Psoas muscle (tissue), 8 donors: ENCODE data around the gene FBXW7. TPM values are rescaled to one million over a fixed set of nuclear protein-coding genes. Genes with fewer than 3 reads are reported as not detected.

Source experiments
- ATAC-seq, 4 donors: fragments of 200-7000 bp; cut with Tn5 transposase; one replicate each; pipeline ENCODE4 v1.9.1; 2020; ENCODE audit warnings: moderate library complexity in 3 of 4, mild to moderate bottlenecking in 2 of 4
- DNase-seq, 2 donors: peaks; one replicate each; pipeline ENCODE4 v3.0.0-alpha.2; 2020
- H3K27ac ChIP-seq: fragments of 200-600 bp; one replicate; pipeline ENCODE4 v1.8.0; 2022
- H3K27me3 ChIP-seq, 3 donors: fragments of 200-600 bp in 1 of 3; one replicate each; pipeline versions ENCODE4 v1.6.1 to v1.8.0; 2013 to 2022; ENCODE audit warnings: low read length in 2 of 3, mild to moderate bottlenecking in 2 of 3, moderate library complexity in 1 of 3; ENCODE audit not compliant: insufficient read depth in 3 of 3
- H3K36me3 ChIP-seq, 2 donors: fragments of 200-600 bp in 1 of 2; one replicate each; pipeline versions ENCODE4 v1.6.1 to v1.8.0; 2013 to 2022; ENCODE audit warnings: low read depth in 1 of 2, mild to moderate bottlenecking in 1 of 2, moderate library complexity in 1 of 2; ENCODE audit not compliant: insufficient read depth in 1 of 2
- H3K4me1 ChIP-seq: fragments of 200-600 bp; one replicate; pipeline ENCODE4 v1.8.0; 2022
- H3K4me3 ChIP-seq: fragments of 200-600 bp; one replicate; pipeline ENCODE4 v1.8.0; 2022; ENCODE audit warnings: mild to moderate bottlenecking
- H3K9me3 ChIP-seq: fragments of 200-600 bp; one replicate; pipeline ENCODE4 v1.8.0; 2022
- WGBS, 3 donors: extraction: QIAGEN DNeasy Blood & Tissue Kit; methylation state at CpG; one replicate each; pipeline versions ENCODE4 v1.1.6 to v1.1.7; 2013; 5-methylcytosine and 5-hydroxymethylcytosine counted together
- intact Hi-C, 2 donors: fragments of 100-400 bp; cut with DNase I; formaldehyde crosslinking; loops; one replicate each; pipeline versions ENCODE4 v1.11.0 to v1.14.2; 2022
- polyA plus RNA-seq, 3 donors: library from polyadenylated mRNA; stranded (reverse); fragments of 200-250 nt; gene quantifications; one replicate each; pipeline ENCODE4 v1.2.3, GENCODE V29; 2013
- total RNA-seq, 4 donors: library from RNA; stranded (reverse); fragmentation: NEBNext Ultra II Directional in 2 of 4; extraction: Animal tissue kit (Norgen Biotek cat#: 25700) in 2 of 4; gene quantifications; one replicate each; pipeline versions ENCODE4 v1.2.1 to v1.2.4, GENCODE V29; 2021 to 2023
- TF ChIP-seq, protein P1 (sequence below): fragments of 200-600 bp; IDR thresholded peaks from one replicate; pipeline ENCODE4 v1.8.0; 2022; ENCODE audit warnings: antibody characterized with exemption
- donor health status: healthy with polysubstance abuse.
- donor health status: DM: no; HTN: no; CAD: no; lungs with moderate emphysema.
- donor health status: Bipolar disorder and iron deficiency.
- donor health status: healthy.
- donor health status: DM: yes; HTN: yes; CAD: no.
- donor health status: DM: no; HTN: no; CAD: no.
- donor health status: DM: no; HTN: no; CAD: no.
- donor health status: DM: yes; HTN: yes; CAD: no.

FBXW7 gene
- total and polyA plus RNA-seq, 7 donors, result 9.8 to 41.1 (median 28.7) TPM

DNA sequence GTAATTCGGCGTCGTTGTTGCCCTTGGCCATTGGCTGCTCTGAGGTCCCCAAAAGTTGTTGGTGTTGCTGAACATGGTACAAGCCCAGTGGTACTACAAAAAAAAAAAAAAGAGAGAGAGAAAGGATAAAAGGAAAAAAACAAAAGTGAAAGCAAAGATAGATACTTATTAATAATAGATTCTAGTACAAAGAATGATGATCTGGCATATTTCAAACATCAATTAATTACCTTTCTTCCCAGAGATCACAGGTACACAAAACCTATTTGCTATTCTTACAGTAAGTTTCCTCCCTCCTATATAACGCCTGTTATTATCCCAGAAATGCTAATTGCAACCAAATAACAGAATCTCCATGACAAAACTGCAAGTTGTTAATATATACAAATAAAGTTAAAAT is 188.9 kb downstream of the FBXW7 start:
- DNase-seq (no peak), ATAC-seq (no peak)
- peaks cover 16% of the 10 kb centered on the region for H3K4me1 ChIP-seq
- peaks cover 3 to 34% of the 10 kb centered on the region in 2 donors for H3K36me3 ChIP-seq
- H3K4me3 ChIP-seq, result no peak overlapping the region
- intact Hi-C loops, result no loop called here
- no peaks in the 10 kb centered on the region for H3K9me3 ChIP-seq
- TF ChIP-seq, protein P1, sequence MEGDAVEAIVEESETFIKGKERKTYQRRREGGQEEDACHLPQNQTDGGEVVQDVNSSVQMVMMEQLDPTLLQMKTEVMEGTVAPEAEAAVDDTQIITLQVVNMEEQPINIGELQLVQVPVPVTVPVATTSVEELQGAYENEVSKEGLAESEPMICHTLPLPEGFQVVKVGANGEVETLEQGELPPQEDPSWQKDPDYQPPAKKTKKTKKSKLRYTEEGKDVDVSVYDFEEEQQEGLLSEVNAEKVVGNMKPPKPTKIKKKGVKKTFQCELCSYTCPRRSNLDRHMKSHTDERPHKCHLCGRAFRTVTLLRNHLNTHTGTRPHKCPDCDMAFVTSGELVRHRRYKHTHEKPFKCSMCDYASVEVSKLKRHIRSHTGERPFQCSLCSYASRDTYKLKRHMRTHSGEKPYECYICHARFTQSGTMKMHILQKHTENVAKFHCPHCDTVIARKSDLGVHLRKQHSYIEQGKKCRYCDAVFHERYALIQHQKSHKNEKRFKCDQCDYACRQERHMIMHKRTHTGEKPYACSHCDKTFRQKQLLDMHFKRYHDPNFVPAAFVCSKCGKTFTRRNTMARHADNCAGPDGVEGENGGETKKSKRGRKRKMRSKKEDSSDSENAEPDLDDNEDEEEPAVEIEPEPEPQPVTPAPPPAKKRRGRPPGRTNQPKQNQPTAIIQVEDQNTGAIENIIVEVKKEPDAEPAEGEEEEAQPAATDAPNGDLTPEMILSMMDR, result no peak
- 96 to 97% (median 97%) methylated on average over 4 of the region's 4 CpGs for WGBS, 3 donors
- no peaks in the 10 kb centered on the region for H3K27me3 ChIP-seq
- H3K27ac ChIP-seq, result no peak overlapping the region

DNA sequence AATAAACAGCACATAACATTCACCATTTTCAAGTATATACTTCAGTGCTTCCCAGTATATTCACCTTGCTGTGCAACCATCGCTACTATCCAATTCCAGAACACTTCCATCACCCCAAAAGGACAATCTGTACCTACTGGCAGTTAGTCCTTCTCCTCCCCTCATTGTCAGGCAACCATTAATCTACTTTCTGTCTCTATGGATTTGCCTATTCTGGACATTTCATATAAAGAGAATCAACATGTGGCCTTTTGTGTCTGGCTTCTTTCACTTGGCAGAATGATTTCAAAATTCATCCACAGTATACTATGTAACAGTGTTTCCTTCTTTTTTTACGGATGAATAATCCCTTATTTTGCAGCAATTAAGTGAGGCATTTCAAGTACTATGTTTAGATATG is 189.4 kb downstream of the FBXW7 start:
- DNase-seq (no peak), ATAC-seq (no peak)
- no peak overlapping the region for H3K27ac ChIP-seq
- no peaks in the 10 kb centered on the region for H3K9me3 ChIP-seq
- H3K36me3 ChIP-seq, result peaks cover 3 to 34% of the 10 kb centered on the region in 2 donors
- H3K27me3 ChIP-seq, result no peaks in the 10 kb centered on the region
- H3K4me3 ChIP-seq, result no peak overlapping the region
- 90 to 97% (median 95%) methylated on average over 2 of the region's 2 CpGs for WGBS, 3 donors
- intact Hi-C loops, result no loop called here
- TF ChIP-seq, protein P1, result no peak
- H3K4me1 ChIP-seq, result peaks cover 11% of the 10 kb centered on the region

DNA sequence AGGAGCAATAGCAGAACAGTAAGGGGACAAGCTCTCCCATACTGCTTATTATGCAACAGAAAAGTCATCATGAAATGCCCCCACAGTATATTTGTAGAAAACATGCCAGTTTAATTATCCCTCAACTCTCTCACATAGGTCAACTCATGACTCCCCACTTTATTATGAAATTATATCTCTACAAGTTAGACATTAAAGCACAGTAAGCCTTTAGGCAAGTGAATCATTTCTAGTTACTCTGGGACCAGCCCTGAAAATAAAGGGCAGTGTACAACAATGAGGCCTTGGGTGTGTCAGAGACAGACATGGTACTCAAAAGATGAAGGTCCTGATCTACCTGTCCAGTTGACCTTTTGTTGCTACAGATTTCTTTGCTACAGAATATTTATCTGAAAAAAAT is 191.9 kb downstream of the FBXW7 start:
- ATAC-seq (no peak), DNase-seq (no peak)
- TF ChIP-seq, protein P1, result no peak
- Histone ChIP-seq H3K4me3 (no peak overlapping the region), H3K4me1 (peaks cover 8% of the 10 kb centered on the region), H3K27me3 (no peaks in the 10 kb centered on the region), H3K36me3 (peaks cover 3 to 42% of the 10 kb centered on the region in 2 donors), H3K9me3 (no peaks in the 10 kb centered on the region), H3K27ac (no peak overlapping the region)
- intact Hi-C loops, result no loop called here

DNA sequence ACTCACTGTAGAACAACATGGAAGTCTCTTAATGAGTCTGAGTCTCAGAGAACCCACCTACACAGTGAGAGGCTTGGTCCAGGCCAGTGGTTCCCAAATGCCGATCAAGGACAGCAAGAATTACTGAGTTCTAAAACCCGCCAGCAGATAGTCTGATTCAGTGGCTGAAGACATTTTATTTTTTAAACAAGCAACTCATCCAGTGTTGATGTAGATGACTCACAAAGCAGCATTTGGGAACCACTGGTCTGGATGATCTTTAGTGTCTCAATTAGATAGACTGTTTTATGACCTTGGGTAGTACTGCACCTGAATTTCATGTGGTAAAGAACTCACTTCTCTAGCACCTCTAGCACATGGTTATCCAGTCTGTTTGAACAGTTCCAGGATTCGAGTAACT is 193.6 kb downstream of the FBXW7 start:
- TF ChIP-seq, protein P1, result no peak
- H3K27me3 ChIP-seq, result no peaks in the 10 kb centered on the region
- peak overlapping the region; percentile 7 for H3K27ac ChIP-seq
- ATAC-seq (peak; percentile 58 to 79 (median 69)), DNase-seq (no peak)
- H3K4me3 ChIP-seq, result no peak overlapping the region
- WGBS, 3 donors, result 93 to 98% (median 95%) methylated on average over 3 of the region's 3 CpGs
- peaks cover 8% of the 10 kb centered on the region for H3K4me1 ChIP-seq
- peaks cover 3 to 50% of the 10 kb centered on the region in 2 donors for H3K36me3 ChIP-seq
- intact Hi-C loops, result no loop called here
- H3K9me3 ChIP-seq, result no peaks in the 10 kb centered on the region

DNA sequence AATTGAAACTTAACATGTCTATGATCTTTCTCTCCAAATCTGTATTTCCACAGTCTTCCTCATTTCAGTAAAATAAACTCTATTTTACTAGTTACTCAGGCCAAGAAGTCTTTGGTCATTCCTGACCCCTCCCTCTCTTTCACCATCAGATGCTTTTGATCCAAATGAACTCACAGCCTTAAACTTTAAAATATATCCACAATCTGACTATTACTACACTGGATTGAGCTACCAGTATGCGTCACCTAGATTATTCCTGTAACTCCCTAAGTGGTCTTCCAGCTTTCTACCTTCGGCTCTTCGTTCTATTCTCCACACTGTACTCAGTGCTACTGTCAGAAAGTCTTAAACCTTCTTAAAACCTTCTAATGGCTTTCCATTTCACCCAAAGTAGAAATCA is 195.1 kb downstream of the FBXW7 start:
- 82 to 89% (median 89%) methylated on average over 3 of the region's 3 CpGs for WGBS, 3 donors
- Histone ChIP-seq H3K4me3 (no peak overlapping the region), H3K36me3 (peaks cover 0 to 49% of the 10 kb centered on the region in 2 donors), H3K9me3 (no peaks in the 10 kb centered on the region), H3K27ac (peak overlapping the region; percentile 28), H3K27me3 (no peaks in the 10 kb centered on the region), H3K4me1 (peaks cover 8% of the 10 kb centered on the region)
- ATAC-seq, result peak in 3 of 4 donors; percentile 25 to 65 (median 55)
- TF ChIP-seq, protein P1, result no peak
- DNase-seq, result no peak
- intact Hi-C loops, result no loop called here
